NCI-H1417 treated with DMSO at 0.1 percent for 48 hours (cell line): ENCODE measurements around the gene ESRRA.

Experiments used
- DNase-seq: peaks from one replicate; lab custom pipeline; 2025; lab: John Stamatoyannopoulos, UW

ESRRA gene

GRCh38 chr11:64275031-64275800 is 30.1 kb upstream of the ESRRA start:
- DNase-seq: no peak

DNA sequence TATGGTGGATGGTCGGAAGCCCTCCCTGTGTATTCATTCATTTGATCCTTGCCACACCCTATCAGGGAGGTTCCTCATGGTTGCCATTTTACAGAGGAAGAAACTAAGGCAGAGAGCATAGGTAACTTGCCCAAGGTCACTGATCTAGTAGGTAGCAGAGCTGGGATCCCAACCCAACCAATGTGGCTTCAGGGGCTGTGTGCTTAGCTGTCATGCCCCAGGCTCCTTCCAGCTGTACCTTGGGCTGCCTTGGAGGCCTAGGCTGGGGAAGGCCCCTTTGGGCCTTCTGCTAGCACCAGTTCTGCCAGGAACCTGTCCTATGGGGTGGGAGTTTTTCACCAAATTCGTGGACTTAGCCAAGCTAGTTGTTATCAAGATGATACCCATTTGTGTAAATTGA is 29.5 kb upstream of the ESRRA start:
- DNase-seq: no peak

- no peak for DNase-seq
Observed at GRCh38 chr11:64276653-64277431, 28.5 kb upstream of the ESRRA start.

GRCh38 chr11:64278576-64279190 is 26.6 kb upstream of the ESRRA start:
- no peak for DNase-seq

GRCh38 chr11:64281957-64282770 is 23.2 kb upstream of the ESRRA start:
- no peak for DNase-seq

GRCh38 chr11:64283092-64283491 is 22.2 kb upstream of the ESRRA start:
- no peak for DNase-seq

DNA sequence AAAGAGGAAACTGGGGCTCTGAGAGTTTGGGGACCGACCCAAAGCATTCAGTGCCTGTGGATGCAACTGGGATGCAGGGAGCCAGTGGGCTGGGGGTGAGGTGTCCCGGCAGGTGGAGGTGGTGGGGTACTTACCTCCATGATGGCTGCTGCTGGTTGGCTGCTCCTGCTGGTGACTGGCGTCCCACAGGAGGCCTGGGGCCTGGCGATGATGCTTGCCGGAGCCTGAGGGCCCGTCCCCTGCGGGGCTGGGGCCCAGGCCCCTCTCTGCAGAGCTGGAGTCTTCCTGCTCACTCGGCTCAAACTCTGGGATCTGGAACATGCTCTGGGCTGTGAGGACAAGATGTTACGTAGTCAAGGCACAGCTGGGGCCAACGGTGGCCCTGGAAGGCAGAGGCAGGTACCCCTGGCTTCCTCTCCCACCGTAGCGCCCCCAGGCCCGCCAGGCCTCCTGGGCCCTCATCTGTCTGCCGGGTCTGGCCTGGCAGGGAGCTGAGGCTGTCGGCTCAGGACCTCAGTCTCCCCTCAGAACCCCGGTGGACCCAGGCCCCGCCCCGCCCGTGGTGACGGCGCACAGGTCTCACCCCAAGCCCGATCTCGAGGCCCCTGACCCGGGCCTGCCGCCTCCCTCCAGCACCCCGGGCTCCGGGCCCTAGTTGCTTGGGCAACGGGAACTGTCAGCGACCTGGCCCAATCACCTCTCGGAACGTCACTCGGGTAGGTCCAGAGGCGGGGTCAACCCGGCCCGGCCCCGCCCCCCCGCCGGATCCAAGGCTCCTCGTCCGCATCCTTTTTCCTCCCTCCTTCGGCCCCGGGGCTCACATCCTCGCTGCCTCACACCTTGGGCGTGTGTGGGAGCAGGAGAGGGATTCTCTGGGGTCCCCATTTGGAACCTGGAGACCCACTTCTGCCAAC is 21.0 kb upstream of the ESRRA start, which contains the start of gene BAD:
TSS of gene BAD (minus strand) at position 618 of the 914 bp plus-strand sequence. CDS start at position 321, 297 bp downstream.
- DNase-seq: peak; percentile 69

GRCh38 chr11:64284962-64285884 is 20.1 kb upstream of the ESRRA start, which contains the start of gene GPR137:
Gene GPR137 (plus strand): TSS chr11:64285848. CDS start chr11:64286525, 677 bp downstream.
- no peak for DNase-seq

DNA sequence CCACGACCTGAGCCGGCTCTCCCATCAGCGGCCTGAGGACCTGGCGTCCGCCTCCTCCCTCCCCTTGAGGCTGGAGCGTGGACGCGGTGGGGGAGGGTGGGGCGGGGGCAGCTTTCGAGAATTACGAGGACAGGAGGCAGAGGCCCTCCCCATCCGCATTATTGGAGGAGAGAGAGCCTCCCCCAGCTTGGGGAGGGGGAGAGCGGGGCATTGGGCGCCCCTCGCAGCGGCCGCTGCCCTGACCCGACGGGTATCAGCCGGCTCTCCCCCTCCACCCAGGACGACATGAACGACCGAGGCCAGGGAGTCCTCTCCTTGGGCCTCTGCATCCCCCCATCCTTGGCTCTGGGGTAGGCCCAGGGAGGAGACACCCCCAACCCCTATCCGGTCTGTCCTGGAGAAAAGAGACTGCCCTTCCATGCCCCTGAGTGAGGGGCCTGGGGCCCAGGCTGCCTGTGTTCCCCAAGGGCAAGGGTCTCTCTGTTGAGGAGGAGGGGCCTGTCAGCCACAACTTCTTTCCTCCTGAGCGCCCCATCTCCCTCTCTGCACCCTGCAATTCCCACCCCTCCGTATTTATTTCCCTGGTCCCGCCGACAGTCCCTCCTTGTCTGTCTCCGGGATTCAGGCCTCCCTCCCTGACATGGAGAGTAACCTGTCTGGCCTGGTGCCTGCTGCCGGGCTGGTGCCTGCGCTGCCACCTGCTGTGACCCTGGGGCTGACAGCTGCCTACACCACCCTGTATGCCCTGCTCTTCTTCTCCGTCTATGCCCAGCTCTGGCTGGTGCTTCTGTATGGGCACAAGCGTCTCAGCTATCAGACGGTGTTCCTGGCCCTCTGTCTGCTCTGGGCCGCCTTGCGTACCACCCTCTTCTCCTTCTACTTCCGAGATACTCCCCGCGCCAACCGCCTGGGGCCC is 19.2 kb upstream of the ESRRA start:
- DNase-seq: no peak

DNA sequence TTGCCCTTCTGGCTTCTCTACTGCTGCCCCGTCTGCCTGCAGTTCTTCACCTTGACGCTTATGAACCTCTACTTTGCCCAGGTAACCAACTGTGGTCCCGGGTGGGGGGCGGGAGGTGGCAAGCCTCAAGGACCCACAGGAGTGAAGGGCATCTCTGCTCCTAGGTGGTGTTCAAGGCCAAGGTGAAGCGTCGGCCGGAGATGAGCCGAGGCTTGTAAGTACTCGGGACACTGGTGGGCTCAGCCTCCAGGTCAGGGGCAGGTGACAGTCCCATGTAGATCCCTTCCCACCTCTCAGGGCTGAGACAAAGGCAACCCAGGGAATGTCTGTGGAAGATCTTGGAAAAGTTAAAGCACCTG is 18.5 kb upstream of the ESRRA start:
- no peak for DNase-seq

DNA sequence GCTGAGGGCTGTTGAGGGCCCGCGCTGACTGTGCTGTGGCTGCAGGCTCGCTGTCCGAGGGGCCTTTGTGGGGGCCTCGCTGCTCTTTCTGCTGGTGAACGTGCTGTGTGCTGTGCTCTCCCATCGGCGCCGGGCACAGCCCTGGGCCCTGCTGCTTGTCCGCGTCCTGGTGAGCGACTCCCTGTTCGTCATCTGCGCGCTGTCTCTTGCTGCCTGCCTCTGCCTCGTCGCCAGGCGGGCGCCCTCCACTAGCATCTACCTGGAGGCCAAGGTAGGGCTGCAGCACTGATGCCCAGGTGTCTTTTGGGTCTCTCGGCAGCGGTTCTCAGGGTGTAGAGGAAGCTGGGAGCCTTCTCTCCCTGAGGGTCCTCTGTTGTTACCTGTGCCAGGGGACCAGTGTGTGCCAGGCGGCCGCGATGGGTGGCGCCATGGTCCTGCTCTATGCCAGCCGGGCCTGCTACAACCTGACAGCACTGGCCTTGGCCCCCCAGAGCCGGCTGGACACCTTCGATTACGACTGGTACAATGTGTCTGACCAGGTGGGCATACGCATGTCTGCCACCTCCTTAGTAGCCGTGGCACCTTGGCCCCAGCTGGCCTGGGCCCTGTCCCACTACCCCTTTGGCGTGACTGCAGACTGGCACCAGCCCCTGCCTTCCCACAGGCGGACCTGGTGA is 17.5 kb upstream of the ESRRA start:
- DNase-seq: no peak

DNA sequence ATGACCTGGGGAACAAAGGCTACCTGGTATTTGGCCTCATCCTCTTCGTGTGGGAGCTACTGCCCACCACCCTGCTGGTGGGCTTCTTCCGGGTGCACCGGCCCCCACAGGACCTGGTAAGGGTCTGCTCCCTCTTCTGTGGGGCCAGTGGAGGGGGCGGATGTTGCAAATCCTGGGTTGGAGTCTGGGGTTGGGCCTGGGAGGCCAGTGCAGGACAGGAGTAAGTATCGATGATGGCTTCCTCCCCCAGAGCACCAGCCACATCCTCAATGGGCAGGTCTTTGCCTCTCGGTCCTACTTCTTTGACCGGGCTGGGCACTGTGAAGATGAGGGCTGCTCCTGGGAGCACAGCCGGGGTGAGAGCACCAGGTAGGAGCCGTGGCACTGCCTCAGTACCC is 17.0 kb upstream of the ESRRA start:
- no peak for DNase-seq

DNA sequence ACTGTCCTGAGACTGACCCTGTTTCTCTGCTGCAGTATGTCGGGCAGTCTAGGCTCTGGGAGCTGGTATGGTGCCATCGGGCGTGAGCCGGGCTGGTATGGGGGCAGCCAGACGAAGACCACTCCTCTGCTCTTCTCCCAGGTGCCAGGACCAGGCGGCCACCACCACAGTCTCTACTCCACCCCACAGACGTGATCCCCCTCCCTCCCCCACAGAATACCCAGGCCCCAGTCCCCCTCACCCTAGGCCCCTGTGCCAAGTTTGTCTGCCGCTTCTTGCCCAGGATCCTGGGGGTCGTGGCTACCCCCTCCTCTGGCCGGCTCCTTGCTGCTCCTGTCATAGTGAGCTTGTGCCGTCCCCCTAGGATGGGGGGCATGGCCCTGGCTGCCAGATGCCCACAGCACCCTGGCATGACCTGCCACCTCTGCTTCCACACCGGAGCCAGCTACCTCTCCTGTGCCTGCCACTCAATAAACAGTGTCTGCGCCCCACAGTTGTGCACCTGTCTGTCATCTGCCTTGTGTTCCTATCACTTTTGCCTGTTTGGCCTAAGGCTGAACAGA is 16.2 kb upstream of the ESRRA start:
- no peak for DNase-seq

- DNase-seq: no peak
Observed at GRCh38 chr11:64290352-64291261, 14.7 kb upstream of the ESRRA start.

GRCh38 chr11:64291262-64291751 is 14.0 kb upstream of the ESRRA start, which contains the start of gene KCNK4:
Gene KCNK4 (plus strand): TSS chr11:64291302. CDS start chr11:64293019, 1,717 bp downstream.
- no peak for DNase-seq

- DNase-seq: no peak
Observed at GRCh38 chr11:64291752-64292459, 13.4 kb upstream of the ESRRA start.
